ENCODE data around the gene ANKS1A.

DNA sequence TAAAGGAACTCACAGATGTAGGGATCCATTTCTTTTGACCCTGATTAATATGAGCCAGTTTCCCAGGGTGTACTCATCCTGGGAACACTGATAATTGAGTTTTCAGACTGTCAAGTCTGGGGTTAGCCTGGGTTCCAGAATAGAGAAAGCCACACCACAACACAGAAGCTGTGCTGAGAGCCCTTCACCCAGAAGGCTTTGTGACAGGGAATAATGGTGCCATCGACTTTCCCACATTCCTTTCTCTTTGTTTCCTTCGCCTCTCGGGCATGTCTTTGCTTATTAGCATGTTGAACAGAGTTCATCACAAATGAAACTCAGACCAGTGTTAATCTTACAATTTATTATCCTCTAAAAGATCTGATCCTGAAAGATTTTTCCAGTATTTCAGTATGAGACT lies 157.0 kb downstream of the ANKS1A start:
- TF ChIP-seq, protein P1, sequence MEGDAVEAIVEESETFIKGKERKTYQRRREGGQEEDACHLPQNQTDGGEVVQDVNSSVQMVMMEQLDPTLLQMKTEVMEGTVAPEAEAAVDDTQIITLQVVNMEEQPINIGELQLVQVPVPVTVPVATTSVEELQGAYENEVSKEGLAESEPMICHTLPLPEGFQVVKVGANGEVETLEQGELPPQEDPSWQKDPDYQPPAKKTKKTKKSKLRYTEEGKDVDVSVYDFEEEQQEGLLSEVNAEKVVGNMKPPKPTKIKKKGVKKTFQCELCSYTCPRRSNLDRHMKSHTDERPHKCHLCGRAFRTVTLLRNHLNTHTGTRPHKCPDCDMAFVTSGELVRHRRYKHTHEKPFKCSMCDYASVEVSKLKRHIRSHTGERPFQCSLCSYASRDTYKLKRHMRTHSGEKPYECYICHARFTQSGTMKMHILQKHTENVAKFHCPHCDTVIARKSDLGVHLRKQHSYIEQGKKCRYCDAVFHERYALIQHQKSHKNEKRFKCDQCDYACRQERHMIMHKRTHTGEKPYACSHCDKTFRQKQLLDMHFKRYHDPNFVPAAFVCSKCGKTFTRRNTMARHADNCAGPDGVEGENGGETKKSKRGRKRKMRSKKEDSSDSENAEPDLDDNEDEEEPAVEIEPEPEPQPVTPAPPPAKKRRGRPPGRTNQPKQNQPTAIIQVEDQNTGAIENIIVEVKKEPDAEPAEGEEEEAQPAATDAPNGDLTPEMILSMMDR (conservative IDR thresholded peaks at IDR 0.05) = no peak
- TF ChIP-seq ZFX (IDR thresholded peaks at IDR 0.05) = no peak

Data from C4-2B (cell line).